Body of pancreas (tissue), 4 donors: ENCODE data around the gene EDC4. TPM values are rescaled to one million over a fixed set of nuclear protein-coding genes. Genes with fewer than 3 reads are reported as not detected.
A peak's percentile ranks its signal among the peaks of the same experiment; 100 is the strongest.
"Not testable (repeated sequence)": the region's sequence is repeated elsewhere in the genome, so short reads cannot be mapped to it uniquely, and the experiment has no call there.

Experiments
- ATAC-seq: fragments of 150-250 bp; one replicate; pipeline ENCODE4 v1.9.1; 2016
- DNase-seq, 4 donors: peaks; one replicate each; pipeline ENCODE4 v3.0.0-alpha.2; 2019
- H3K27ac ChIP-seq, 4 donors: fragments of 200-600 bp; sonication (generic); 1 replicate in 3 of 4; 2 replicates in 1 of 4; pipeline versions ENCODE4 v1.5.1 to v1.6.1; 2016 to 2019; ENCODE audit warnings: mild to moderate bottlenecking in 1 of 4, mixed read lengths in 1 of 4, moderate library complexity in 1 of 4
- H3K27me3 ChIP-seq, 2 donors: fragments of 200-600 bp; sonication (generic); one replicate each; pipeline ENCODE4 v1.6.0; 2016; ENCODE audit warnings: mild to moderate bottlenecking in 1 of 2
- H3K36me3 ChIP-seq, 2 donors: fragments of 200-600 bp; sonication (generic); replicated peaks in 1 of 2; 2 replicates each; pipeline ENCODE4 v1.5.1; 2016; ENCODE audit warnings: low read depth in 2 of 2; ENCODE audit not compliant: insufficient read depth in 1 of 2
- H3K4me1 ChIP-seq: fragments of 200-600 bp; sonication (generic); one replicate; pipeline ENCODE4 v1.6.0; 2016
- H3K4me3 ChIP-seq, 2 donors: fragments of 200-600 bp; sonication (generic); 1 replicate in 1 of 2; 2 replicates in 1 of 2; pipeline ENCODE4 v1.5.1; 2016 to 2019
- H3K9me3 ChIP-seq, 3 donors: fragments of 200-600 bp; sonication (generic); 1 replicate in 2 of 3; 2 replicates in 1 of 3; pipeline ENCODE4 v1.5.1; 2016
- POLR2A ChIP-seq, 3 donors: fragments of 450-650 bp; IDR thresholded peaks; one replicate each; pipeline ENCODE4 v1.6.1; 2016; ENCODE audit warnings: antibody characterized with exemption in 3 of 3, mild to moderate bottlenecking in 2 of 3
- WGBS, 2 donors: methylation state at CpG; one replicate each; pipeline ENCODE4 v1.1.5; 2017; 5-methylcytosine and 5-hydroxymethylcytosine counted together
- intact Hi-C: fragments of 100-400 bp; cut with DNase I; formaldehyde crosslinking; loops from one replicate; pipeline ENCODE4 v1.15.1; 2023
- total RNA-seq, 2 donors: library from RNA; depleted of rRNA; stranded (reverse); fragments of >200 nt; gene quantifications; one replicate each; pipeline ENCODE4 v1.1.0, GENCODE V29; 2016
- TF ChIP-seq, protein P1 (sequence below), 7 experiments: fragments of 450-650 bp in 4 of 7; fragments of 200-600 bp in 3 of 7; sonication (generic) in 3 of 7; IDR thresholded peaks; one replicate each; pipeline ENCODE4 v1.5.1; 2016 to 2019; ENCODE audit warnings: antibody characterized with exemption in 7 of 7

The EDC4 gene
- total RNA-seq, 2 donors from 2014 or later = 26.7 to 55.7 TPM

- WGBS, 2 donors = 59 to 66% methylated on average over 6 to 7 of the region's 7 CpGs
- Histone ChIP-seq H3K27ac (no peak overlapping the region), H3K36me3 (peaks cover 0 to 2% of the 10 kb centered on the region in 2 donors), H3K4me1 (peaks cover 27% of the 10 kb centered on the region), H3K27me3 (no peaks in the 10 kb centered on the region), H3K9me3 (no peaks in the 10 kb centered on the region), H3K4me3 (no peak overlapping the region)
- DNase-seq = no peak
- ATAC-seq = no peak
- TF ChIP-seq POLR2A (IDR thresholded peaks at IDR 0.05) = no peak
- TF ChIP-seq, protein P1, sequence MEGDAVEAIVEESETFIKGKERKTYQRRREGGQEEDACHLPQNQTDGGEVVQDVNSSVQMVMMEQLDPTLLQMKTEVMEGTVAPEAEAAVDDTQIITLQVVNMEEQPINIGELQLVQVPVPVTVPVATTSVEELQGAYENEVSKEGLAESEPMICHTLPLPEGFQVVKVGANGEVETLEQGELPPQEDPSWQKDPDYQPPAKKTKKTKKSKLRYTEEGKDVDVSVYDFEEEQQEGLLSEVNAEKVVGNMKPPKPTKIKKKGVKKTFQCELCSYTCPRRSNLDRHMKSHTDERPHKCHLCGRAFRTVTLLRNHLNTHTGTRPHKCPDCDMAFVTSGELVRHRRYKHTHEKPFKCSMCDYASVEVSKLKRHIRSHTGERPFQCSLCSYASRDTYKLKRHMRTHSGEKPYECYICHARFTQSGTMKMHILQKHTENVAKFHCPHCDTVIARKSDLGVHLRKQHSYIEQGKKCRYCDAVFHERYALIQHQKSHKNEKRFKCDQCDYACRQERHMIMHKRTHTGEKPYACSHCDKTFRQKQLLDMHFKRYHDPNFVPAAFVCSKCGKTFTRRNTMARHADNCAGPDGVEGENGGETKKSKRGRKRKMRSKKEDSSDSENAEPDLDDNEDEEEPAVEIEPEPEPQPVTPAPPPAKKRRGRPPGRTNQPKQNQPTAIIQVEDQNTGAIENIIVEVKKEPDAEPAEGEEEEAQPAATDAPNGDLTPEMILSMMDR (IDR thresholded peaks at IDR 0.05) = no peak
- intact Hi-C loops = no loop called here
Measured at GRCh38 chr16:67914758-67915495, 42.1 kb downstream of the EDC4 start.

GRCh38 chr16:67915496-67915769 is 42.6 kb downstream of the EDC4 start:
- H3K36me3 ChIP-seq, intact Hi-C loops, ATAC-seq, H3K9me3 ChIP-seq, H3K27ac ChIP-seq, H3K4me3 ChIP-seq, H3K27me3 ChIP-seq, DNase-seq: not testable (repeated sequence)
- WGBS, 2 donors = 33 to 81% methylated on average over 1 to 2 of the region's 2 CpGs
- peaks cover 27% of the 10 kb centered on the region for H3K4me1 ChIP-seq

GRCh38 chr16:67915831-67916723 is 43.2 kb downstream of the EDC4 start:
- peak; percentile 57 for ATAC-seq
- H3K9me3 ChIP-seq = no peaks in the 10 kb centered on the region
- H3K36me3 ChIP-seq = no peaks in the 10 kb centered on the region
- no peak overlapping the region for H3K27ac ChIP-seq
- intact Hi-C loops = no loop called here
- TF ChIP-seq, protein P1 (IDR thresholded peaks at IDR 0.05) = no peak
- DNase-seq = peak; percentile 51 to 82 (median 72)
- no peak overlapping the region for H3K4me3 ChIP-seq
- H3K4me1 ChIP-seq = peaks cover 27% of the 10 kb centered on the region
- no peaks in the 10 kb centered on the region for H3K27me3 ChIP-seq
- WGBS, 2 donors = 66 to 73% methylated on average over 7 of the region's 7 CpGs

- Histone ChIP-seq H3K27ac (peak overlapping the region in 1 of 4 donors; percentile 9), H3K4me1 (peaks cover 27% of the 10 kb centered on the region), H3K9me3 (no peaks in the 10 kb centered on the region), H3K27me3 (no peaks in the 10 kb centered on the region), H3K4me3 (no peak overlapping the region), H3K36me3 (no peaks in the 10 kb centered on the region)
- DNase-seq (no peak), ATAC-seq (no peak)
- WGBS, 2 donors = 67 to 84% methylated on average over 5 to 6 of the region's 6 CpGs
- intact Hi-C loops = no loop called here
- TF ChIP-seq, protein P1 (IDR thresholded peaks at IDR 0.05) = no peak
- no peak for TF ChIP-seq POLR2A (IDR thresholded peaks at IDR 0.05)
Measured at GRCh38 chr16:67917140-67917851, 44.4 kb downstream of the EDC4 start.

GRCh38 chr16:67917852-67918236 is 45.0 kb downstream of the EDC4 start:
- peak overlapping the region in 1 of 4 donors; percentile 9 for H3K27ac ChIP-seq
- H3K4me1 ChIP-seq = peaks cover 31% of the 10 kb centered on the region
- intact Hi-C loops = no loop called here
- ATAC-seq (no peak), DNase-seq (no peak)
- 88 to 91% methylated on average over 4 of the region's 4 CpGs for WGBS, 2 donors
- H3K27me3 ChIP-seq = no peaks in the 10 kb centered on the region
- no peaks in the 10 kb centered on the region for H3K9me3 ChIP-seq
- H3K36me3 ChIP-seq = no peaks in the 10 kb centered on the region
- TF ChIP-seq, protein P1 (IDR thresholded peaks at IDR 0.05) = no peak
- TF ChIP-seq POLR2A (IDR thresholded peaks at IDR 0.05) = no peak
- H3K4me3 ChIP-seq = no peak overlapping the region
